Endothelial cell (in vitro differentiated cells): ENCODE results near the gene DHRS7B. TPM values are rescaled to one million over a fixed set of nuclear protein-coding genes. Genes with fewer than 3 reads are reported as not detected.

Experiments used
- DNase-seq: peaks from one replicate; pipeline ENCODE4 v3.0.0; 2021; ENCODE audit warnings: low spot score
- H3K27ac Mint-ChIP-seq: one replicate; pipeline ENCODE4 v1.8.0; 2021; ENCODE audit warnings: mixed read lengths, inconsistent platforms; ENCODE audit not compliant: unreplicated experiment
- H3K27me3 Mint-ChIP-seq: one replicate; pipeline ENCODE4 v1.8.0; 2021; ENCODE audit warnings: mild to moderate bottlenecking, moderate library complexity, mixed read lengths, inconsistent platforms; ENCODE audit not compliant: unreplicated experiment
- H3K36me3 Mint-ChIP-seq: one replicate; pipeline ENCODE4 v1.8.0; 2021; ENCODE audit warnings: mild to moderate bottlenecking, low read depth, mixed read lengths, inconsistent platforms; ENCODE audit not compliant: unreplicated experiment
- H3K4me1 Mint-ChIP-seq: one replicate; pipeline ENCODE4 v1.8.0; 2021; ENCODE audit warnings: mild to moderate bottlenecking, mixed read lengths, inconsistent platforms; ENCODE audit not compliant: unreplicated experiment
- H3K4me3 Mint-ChIP-seq: one replicate; pipeline ENCODE4 v1.8.0; 2021; ENCODE audit warnings: mild to moderate bottlenecking, mixed read lengths, inconsistent platforms; ENCODE audit not compliant: unreplicated experiment
- H3K9me3 Mint-ChIP-seq: one replicate; pipeline ENCODE4 v1.8.0; 2021; ENCODE audit warnings: mixed read lengths, inconsistent platforms; ENCODE audit not compliant: unreplicated experiment
- CTCF ChIP-seq: fragments of 200-600 bp; sonication (generic); IDR thresholded peaks from one replicate; pipeline ENCODE4 v1.5.0; 2021; ENCODE audit warnings: antibody characterized with exemption; ENCODE audit not compliant: unreplicated experiment
- total RNA-seq: library from RNA; stranded (reverse); fragmentation: NEBNext Ultra II Directional; extraction: Animal tissue kit (Norgen Biotek cat#: 25700); gene quantifications from one replicate; pipeline ENCODE4 v1.2.1, GENCODE V29; 2021; ENCODE audit not compliant: unreplicated experiment

The DHRS7B gene
- total RNA-seq, 1 donor from 2014 or later: 31.0 TPM

- no peak for TF ChIP-seq CTCF
- H3K27me3 Mint-ChIP-seq: peaks cover 4% of the 10 kb centered on the region
- no peak overlapping the region for H3K27ac Mint-ChIP-seq
- H3K36me3 Mint-ChIP-seq: peaks cover 4% of the 10 kb centered on the region
- peak; percentile 34 for DNase-seq
- peaks cover 35% of the 10 kb centered on the region for H3K4me1 Mint-ChIP-seq
- H3K4me3 Mint-ChIP-seq: peak overlapping the region; percentile 50
- H3K9me3 Mint-ChIP-seq: peaks cover 4% of the 10 kb centered on the region
Observed at GRCh38 chr17:21129023-21129681, 2.4 kb downstream of the DHRS7B start.

- no peak overlapping the region for H3K27ac Mint-ChIP-seq
- no peak for TF ChIP-seq CTCF
- H3K4me1 Mint-ChIP-seq: peaks cover 22% of the 10 kb centered on the region
- peaks cover 8% of the 10 kb centered on the region for H3K36me3 Mint-ChIP-seq
- peaks cover 4% of the 10 kb centered on the region for H3K27me3 Mint-ChIP-seq
- no peak for DNase-seq
- H3K4me3 Mint-ChIP-seq: no peak overlapping the region
- peaks cover 8% of the 10 kb centered on the region for H3K9me3 Mint-ChIP-seq
Observed at GRCh38 chr17:21131137-21131536, 4.4 kb downstream of the DHRS7B start.

- no peak overlapping the region for H3K4me3 Mint-ChIP-seq
- H3K27ac Mint-ChIP-seq: no peak overlapping the region
- H3K36me3 Mint-ChIP-seq: peaks cover 8% of the 10 kb centered on the region
- DNase-seq: no peak
- peaks cover 8% of the 10 kb centered on the region for H3K9me3 Mint-ChIP-seq
- H3K27me3 Mint-ChIP-seq: peaks cover 3% of the 10 kb centered on the region
- H3K4me1 Mint-ChIP-seq: peaks cover 9% of the 10 kb centered on the region
- no peak for TF ChIP-seq CTCF
Observed at GRCh38 chr17:21132428-21132827, 5.7 kb downstream of the DHRS7B start.

GRCh38 chr17:21134559-21134958, 7.8 kb downstream of the DHRS7B start:
- H3K36me3 Mint-ChIP-seq: peaks cover 18% of the 10 kb centered on the region
- DNase-seq: no peak
- H3K4me3 Mint-ChIP-seq: no peak overlapping the region
- H3K27ac Mint-ChIP-seq: no peak overlapping the region
- TF ChIP-seq CTCF: no peak
- peaks cover 2% of the 10 kb centered on the region for H3K4me1 Mint-ChIP-seq
- H3K9me3 Mint-ChIP-seq: peaks cover 8% of the 10 kb centered on the region
- H3K27me3 Mint-ChIP-seq: no peaks in the 10 kb centered on the region

GRCh38 chr17:21140911-21141310, 14.1 kb downstream of the DHRS7B start:
- H3K36me3 Mint-ChIP-seq: peaks cover 22% of the 10 kb centered on the region
- no peak overlapping the region for H3K27ac Mint-ChIP-seq
- no peaks in the 10 kb centered on the region for H3K4me1 Mint-ChIP-seq
- H3K4me3 Mint-ChIP-seq: no peak overlapping the region
- H3K9me3 Mint-ChIP-seq: no peaks in the 10 kb centered on the region
- DNase-seq: no peak
- no peak for TF ChIP-seq CTCF
- H3K27me3 Mint-ChIP-seq: peaks cover 3% of the 10 kb centered on the region
